ENCODE results near the gene FMNL2.

The FMNL2 gene

GRCh38 chr2:152649997-152650396, 315.0 kb downstream of the FMNL2 start (continued):
- TF ChIP-seq POU6F1 (CRISPR knock-in tag; IDR thresholded peaks at IDR 0.05; ENCODE audit: borderline replicate concordance, low read depth) (no peak), BACH2 (CRISPR knock-in tag; IDR thresholded peaks at IDR 0.05; ENCODE audit: borderline replicate concordance) (no peak), ISL1 (CRISPR knock-in tag; IDR thresholded peaks at IDR 0.05) (no peak), TOX (CRISPR knock-in tag; IDR thresholded peaks at IDR 0.05; ENCODE audit: borderline replicate concordance) (no peak), CSDC2 (CRISPR knock-in tag; IDR thresholded peaks at IDR 0.05) (no peak), CREB5 (CRISPR knock-in tag; IDR thresholded peaks at IDR 0.05; ENCODE audit: low read depth) (no peak), ZNF8 (CRISPR knock-in tag; IDR thresholded peaks at IDR 0.05) (no peak), GLIS3 (CRISPR knock-in tag; IDR thresholded peaks at IDR 0.05) (no peak), PPARA (CRISPR knock-in tag; IDR thresholded peaks at IDR 0.05; ENCODE audit: borderline replicate concordance) (no peak), ZNF70 (CRISPR knock-in tag; IDR thresholded peaks at IDR 0.05) (no peak), ARNTL (CRISPR knock-in tag; IDR thresholded peaks at IDR 0.05; ENCODE audit: borderline replicate concordance, low read depth) (no peak), ZFP30 (CRISPR knock-in tag; IDR thresholded peaks at IDR 0.05) (no peak)

- TF ChIP-seq RARB (CRISPR knock-in tag; IDR thresholded peaks at IDR 0.05) (no peak), ISL1 (CRISPR knock-in tag; IDR thresholded peaks at IDR 0.05) (no peak), PPARA (CRISPR knock-in tag; IDR thresholded peaks at IDR 0.05; ENCODE audit: borderline replicate concordance) (no peak), PATZ1 (CRISPR knock-in tag; IDR thresholded peaks at IDR 0.05; ENCODE audit: borderline replicate concordance) (no peak), CSDC2 (CRISPR knock-in tag; IDR thresholded peaks at IDR 0.05) (no peak), ZNF8 (CRISPR knock-in tag; IDR thresholded peaks at IDR 0.05) (no peak), ZNF565 (CRISPR knock-in tag; conservative IDR thresholded peaks at IDR 0.05; ENCODE audit: low read depth) (no peak), ZNF70 (CRISPR knock-in tag; IDR thresholded peaks at IDR 0.05) (no peak), TOX (CRISPR knock-in tag; IDR thresholded peaks at IDR 0.05; ENCODE audit: borderline replicate concordance) (no peak), BACH2 (CRISPR knock-in tag; IDR thresholded peaks at IDR 0.05; ENCODE audit: borderline replicate concordance) (no peak), ZFP30 (CRISPR knock-in tag; IDR thresholded peaks at IDR 0.05) (no peak), ARNTL (CRISPR knock-in tag; IDR thresholded peaks at IDR 0.05; ENCODE audit: borderline replicate concordance, low read depth) (no peak), ESRRG (CRISPR knock-in tag; IDR thresholded peaks at IDR 0.05) (no peak), OSR1 (CRISPR knock-in tag; IDR thresholded peaks at IDR 0.05) (no peak), POU6F1 (CRISPR knock-in tag; IDR thresholded peaks at IDR 0.05; ENCODE audit: borderline replicate concordance, low read depth) (no peak), CREB5 (CRISPR knock-in tag; IDR thresholded peaks at IDR 0.05; ENCODE audit: low read depth) (no peak), SNAI2 (CRISPR knock-in tag; IDR thresholded peaks at IDR 0.05) (no peak)
- TF ChIP-seq, protein P1, sequence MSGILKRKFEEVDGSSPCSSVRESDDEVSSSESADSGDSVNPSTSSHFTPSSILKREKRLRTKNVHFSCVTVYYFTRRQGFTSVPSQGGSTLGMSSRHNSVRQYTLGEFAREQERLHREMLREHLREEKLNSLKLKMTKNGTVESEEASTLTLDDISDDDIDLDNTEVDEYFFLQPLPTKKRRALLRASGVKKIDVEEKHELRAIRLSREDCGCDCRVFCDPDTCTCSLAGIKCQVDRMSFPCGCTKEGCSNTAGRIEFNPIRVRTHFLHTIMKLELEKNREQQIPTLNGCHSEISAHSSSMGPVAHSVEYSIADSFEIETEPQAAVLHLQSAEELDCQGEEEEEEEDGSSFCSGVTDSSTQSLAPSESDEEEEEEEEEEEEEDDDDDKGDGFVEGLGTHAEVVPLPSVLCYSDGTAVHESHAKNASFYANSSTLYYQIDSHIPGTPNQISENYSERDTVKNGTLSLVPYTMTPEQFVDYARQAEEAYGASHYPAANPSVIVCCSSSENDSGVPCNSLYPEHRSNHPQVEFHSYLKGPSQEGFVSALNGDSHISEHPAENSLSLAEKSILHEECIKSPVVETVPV (CRISPR knock-in tag; IDR thresholded peaks at IDR 0.05): no peak
- ATAC-seq: no peak
Observed at GRCh38 chr2:152650768-152651371, 315.9 kb downstream of the FMNL2 start.

GRCh38 chr2:152651834-152652233, 316.9 kb downstream of the FMNL2 start:
- ATAC-seq: no peak
- no peak for TF ChIP-seq ZNF8 (CRISPR knock-in tag; IDR thresholded peaks at IDR 0.05)
- TF ChIP-seq CSDC2 (CRISPR knock-in tag; IDR thresholded peaks at IDR 0.05): no peak
- TF ChIP-seq SNAI2 (CRISPR knock-in tag; IDR thresholded peaks at IDR 0.05): no peak
- no peak for TF ChIP-seq ZC3H10 (CRISPR knock-in tag; IDR thresholded peaks at IDR 0.05)
